ENCODE results near the gene GPC5. TPM values are rescaled to one million over a fixed set of nuclear protein-coding genes. Genes with fewer than 3 reads are reported as not detected.

Gene GPC5
- total and polyA plus RNA-seq, 9 of the 15 experiments (the other 6 are each of a cell fraction or from before 2014, with no cell fraction given): 0.18 to 0.27 TPM; not detected in 7

GRCh38 chr13:91725646-91726045 lies 327.2 kb downstream of the GPC5 start:
- CTCF ChIA-PET (ENCODE audit: low intra/inter-chr PET ratio): no interaction called here
- no peaks in the 10 kb centered on the region for H3K27me3 ChIP-seq (ENCODE audit: control insufficient read depth in 2 of 2, insufficient read depth in 2 of 2, low read length in 2 of 2)
- H3K4me3 ChIP-seq: no peak overlapping the region
- FAIRE-seq (no peak), ATAC-seq (no peak), DNase-seq (ENCODE audit: extremely low read depth in 1 of 4, low spot score in 3 of 4) (no peak)
- H3K27ac ChIP-seq (ENCODE audit: extremely low read depth, low read depth, low read length): no peak overlapping the region
- intact Hi-C loops (cut with micrococcal nuclease) (no loop called here), in situ Hi-C loops (cut with MboI) (no loop called here)
- H2AFZ ChIP-seq (ENCODE audit: low read depth, low read length): no peak overlapping the region
- no peaks in the 10 kb centered on the region for H4K20me1 ChIP-seq (replicated peaks; ENCODE audit: control insufficient read depth, insufficient read depth, low read length)
- H3K9ac ChIP-seq (ENCODE audit: insufficient read depth in 1 of 2, low read depth in 2 of 2, low read length in 2 of 2): no peak overlapping the region
- H3K4me2 ChIP-seq (ENCODE audit: insufficient read depth, low read length): no peak overlapping the region
- no peaks in the 10 kb centered on the region for H3K36me3 ChIP-seq (ENCODE audit: control insufficient read depth, insufficient read depth, low read length)
- no TSS peak for BruUV-seq (replicated peaks)
- H3K4me1 ChIP-seq (replicated peaks in 1 of 2; ENCODE audit: control insufficient read depth in 2 of 2, insufficient read depth in 2 of 2, low read length in 2 of 2): no peaks in the 10 kb centered on the region
- peaks cover 2% of the 10 kb centered on the region; the same call in 1 of the 2 replicates for H3K9me3 ChIP-seq (replicated peaks; ENCODE audit: control insufficient read depth, insufficient read depth, low read depth, low read length)
- no peaks in the 10 kb centered on the region for H3K79me2 ChIP-seq (ENCODE audit: control insufficient read depth, insufficient read depth, low read length)
- H3K9me1 ChIP-seq (ENCODE audit: control insufficient read depth, insufficient read depth, low read length): no peaks in the 10 kb centered on the region
- POLR2A ChIA-PET: interaction anchor here (0.9 to 1.1 kb wide), 2 partner anchors 15 to 62 kb away, joined by 3 read pairs; no protein-coding TSS in a partner anchor
- 1% methylated on average over 4 of the region's 4 CpGs for WGBS (ENCODE audit: insufficient coverage, low coverage, missing lambda C conversion rate)
- TF ChIP-seq ZNF696 (CRISPR knock-in tag; conservative IDR thresholded peaks at IDR 0.05): no peak
- no peak for TF ChIP-seq ZNF239 (CRISPR knock-in tag; IDR thresholded peaks at IDR 0.05)
- no peak for TF ChIP-seq KAT8 (IDR thresholded peaks at IDR 0.05; ENCODE audit: low read depth)
- no peak for TF ChIP-seq E2F4 (CRISPR knock-in tag; IDR thresholded peaks at IDR 0.05; ENCODE audit: low read depth)
- no peak for TF ChIP-seq SIX5 (IDR thresholded peaks at IDR 0.05; ENCODE audit: borderline replicate concordance in 1 of 2, insufficient read depth in 1 of 2, low read depth in 1 of 2, low read length in 2 of 2)
- no peak for TF ChIP-seq ETV6 (IDR thresholded peaks at IDR 0.05; ENCODE audit: borderline replicate concordance in 1 of 2, low read depth in 2 of 2, low read length in 1 of 2)
- TF ChIP-seq ETV6 (CRISPR knock-in tag; IDR thresholded peaks at IDR 0.05; ENCODE audit: borderline replicate concordance): no peak
- TF ChIP-seq BHLHE40 (IDR thresholded peaks at IDR 0.05; ENCODE audit: low read length): no peak
- no peak for TF ChIP-seq GABPA (tag; conservative IDR thresholded peaks at IDR 0.05; ENCODE audit: low read depth)
- no peak for TF ChIP-seq RREB1 (CRISPR knock-in tag; IDR thresholded peaks at IDR 0.05)
- TF ChIP-seq MXI1 (IDR thresholded peaks at IDR 0.05; ENCODE audit: low read depth, low read length): no peak
- TF ChIP-seq NCOR1 (IDR thresholded peaks at IDR 0.05): no peak
